Immature natural killer cell (primary cell): ENCODE data around the gene INTS2. TPM values are rescaled to one million over a fixed set of nuclear protein-coding genes. Genes with fewer than 3 reads are reported as not detected.
"Not testable (repeated sequence)": the region's sequence is repeated elsewhere in the genome, so short reads cannot be mapped to it uniquely, and the experiment has no call there.

Source experiments
- DNase-seq, 3 donors: peaks; one replicate each; pipeline ENCODE4 v3.0.0; 2022; ENCODE audit warnings: mixed read lengths in 1 of 3
- H3K27ac Mint-ChIP-seq, 6 donors: one replicate each; pipeline ENCODE4 v1.8.0; 2020; ENCODE audit warnings: mixed read lengths in 6 of 6, mild to moderate bottlenecking in 5 of 6, inconsistent platforms in 4 of 6, moderate library complexity in 3 of 6
- H3K27me3 Mint-ChIP-seq, 3 donors: one replicate each; pipeline ENCODE4 v1.8.0; 2020 to 2021; ENCODE audit warnings: low read depth in 3 of 3, mild to moderate bottlenecking in 3 of 3, mixed read lengths in 3 of 3, moderate library complexity in 3 of 3, inconsistent platforms in 1 of 3
- H3K36me3 Mint-ChIP-seq, 3 donors: one replicate each; pipeline ENCODE4 v1.8.0; 2020; ENCODE audit warnings: mixed read lengths in 3 of 3, inconsistent platforms in 2 of 3, mild to moderate bottlenecking in 2 of 3
- H3K4me1 Mint-ChIP-seq, 2 donors: one replicate each; pipeline ENCODE4 v1.8.0; 2020; ENCODE audit warnings: inconsistent platforms in 2 of 2, mild to moderate bottlenecking in 2 of 2, mixed read lengths in 2 of 2, moderate library complexity in 1 of 2
- H3K4me3 Mint-ChIP-seq, 5 donors: one replicate each; pipeline ENCODE4 v1.8.0; 2020; ENCODE audit warnings: mild to moderate bottlenecking in 5 of 5, mixed read lengths in 5 of 5, inconsistent platforms in 3 of 5, moderate library complexity in 3 of 5
- H3K9me3 Mint-ChIP-seq, 6 donors: one replicate each; pipeline ENCODE4 v1.8.0; 2020; ENCODE audit warnings: mild to moderate bottlenecking in 6 of 6, mixed read lengths in 6 of 6, inconsistent platforms in 4 of 6, moderate library complexity in 3 of 6
- polyA plus RNA-seq, 3 donors: library from polyadenylated mRNA; unstranded; fragments of 300-500 nt; fragmentation: Illumina TruSeq; gene quantifications; one replicate each; pipeline ENCODE4 v1.2.3, GENCODE V29; 2021

The INTS2 gene
- polyA plus RNA-seq, 3 donors from 2014 or later, result 2.3 to 5.9 (median 3.2) TPM

GRCh38 chr17:61821655-61822054 is 106.1 kb downstream of the INTS2 start:
- DNase-seq, result no peak
- Mint-ChIP-seq H3K4me1 (no peaks in the 10 kb centered on the region), H3K4me3 (no peak overlapping the region), H3K36me3 (peaks cover 4 to 18% (median 17%) of the 10 kb centered on the region in 3 donors), H3K27ac (no peak overlapping the region), H3K9me3 (peaks cover 0 to 3% (median 0%) of the 10 kb centered on the region in 6 donors), H3K27me3 (peaks cover 0 to 5% (median 0%) of the 10 kb centered on the region in 3 donors)

- H3K9me3 Mint-ChIP-seq, H3K27me3 Mint-ChIP-seq, H3K27ac Mint-ChIP-seq, DNase-seq, H3K4me3 Mint-ChIP-seq, H3K4me1 Mint-ChIP-seq: not testable (repeated sequence)
- peaks cover 4 to 13% (median 11%) of the 10 kb centered on the region in 3 donors for H3K36me3 Mint-ChIP-seq
Measured at GRCh38 chr17:61819265-61819664, 108.5 kb downstream of the INTS2 start.

- no peak for DNase-seq
- Mint-ChIP-seq H3K36me3 (peaks cover 4 to 13% (median 11%) of the 10 kb centered on the region in 3 donors), H3K4me3 (no peak overlapping the region), H3K9me3 (peaks cover 0 to 3% (median 0%) of the 10 kb centered on the region in 6 donors), H3K27ac (no peak overlapping the region), H3K4me1 (no peaks in the 10 kb centered on the region), H3K27me3 (peaks cover 0 to 5% (median 0%) of the 10 kb centered on the region in 3 donors)
Measured at GRCh38 chr17:61818225-61818624, 109.6 kb downstream of the INTS2 start.

- peaks cover 0 to 4% (median 0%) of the 10 kb centered on the region in 3 donors for H3K27me3 Mint-ChIP-seq
- no peak overlapping the region for H3K4me3 Mint-ChIP-seq
- no peak for DNase-seq
- H3K36me3 Mint-ChIP-seq, result peaks cover 4 to 15% (median 11%) of the 10 kb centered on the region in 3 donors
- no peak overlapping the region for H3K27ac Mint-ChIP-seq
- peaks cover 0 to 3% (median 0%) of the 10 kb centered on the region in 6 donors for H3K9me3 Mint-ChIP-seq
- no peaks in the 10 kb centered on the region for H3K4me1 Mint-ChIP-seq
Measured at GRCh38 chr17:61817452-61817851, 110.3 kb downstream of the INTS2 start.

- no peaks in the 10 kb centered on the region for H3K4me1 Mint-ChIP-seq
- no peak overlapping the region for H3K27ac Mint-ChIP-seq
- peaks cover 0 to 3% (median 0%) of the 10 kb centered on the region in 6 donors for H3K9me3 Mint-ChIP-seq
- DNase-seq, result no peak
- H3K4me3 Mint-ChIP-seq, result no peak overlapping the region
- H3K36me3 Mint-ChIP-seq, result peaks cover under 1 to 10% (median 7%) of the 10 kb centered on the region in 3 donors
- peaks cover 0 to 2% (median 0%) of the 10 kb centered on the region in 3 donors for H3K27me3 Mint-ChIP-seq
Measured at GRCh38 chr17:61816538-61816937, 111.2 kb downstream of the INTS2 start.

- peaks cover 0 to 2% (median 0%) of the 10 kb centered on the region in 3 donors for H3K27me3 Mint-ChIP-seq
- H3K36me3 Mint-ChIP-seq, result peaks cover 0 to 10% (median 6%) of the 10 kb centered on the region in 3 donors
- H3K9me3 Mint-ChIP-seq, result peaks cover 0 to 3% (median 0%) of the 10 kb centered on the region in 6 donors
- no peaks in the 10 kb centered on the region for H3K4me1 Mint-ChIP-seq
- no peak for DNase-seq
- no peak overlapping the region for H3K4me3 Mint-ChIP-seq
- no peak overlapping the region for H3K27ac Mint-ChIP-seq
Measured at GRCh38 chr17:61815863-61816503, 111.8 kb downstream of the INTS2 start.

Other genes starting within 250 kb of the INTS2 start
- 1 to 10 TPM in 1 of 3 donors, under 1 TPM in 2; 0.68 to 2.4 (median 0.72) TPM for gene BRIP1, start 64.5 kb downstream of the INTS2 start, polyA plus RNA-seq
- gene MED13, start 137.3 kb upstream of the INTS2 start, polyA plus RNA-seq, result 1 to 10 TPM in 2 of 3 donors, under 1 TPM in 1; 0.30 to 5.1 (median 4.5) TPM